K562 (cell line): Measurements from ENCODE around the gene FAM53A. TPM values are rescaled to one million over a fixed set of nuclear protein-coding genes. Genes with fewer than 3 reads are reported as not detected.
A peak's percentile ranks its signal among the peaks of the same experiment; 100 is the strongest.

Experiments
- ARNT ChIP-seq, 2 experiments: fragments of 450-650 bp; IDR thresholded peaks; 2 replicates each; pipeline ENCODE4 v1.6.1; 2016; ENCODE audit warnings: mild to moderate bottlenecking in 1 of 2
- CBFA2T2 ChIP-seq: fragments of 450-650 bp; conservative IDR thresholded peaks from 2 replicates; pipeline ENCODE4 v1.6.1; 2017; ENCODE audit warnings: mild to moderate bottlenecking
- GABPB2 ChIP-seq: fragments of 250-450 bp; sonication (Bioruptor Pico); conservative IDR thresholded peaks from 2 replicates; pipeline ENCODE4 v1.5.1; 2021; ENCODE audit warnings: mild to moderate bottlenecking
- MCM3 ChIP-seq: fragments of 450-650 bp; IDR thresholded peaks from 2 replicates; pipeline ENCODE4 v1.6.1; 2016
- POLR2B ChIP-seq: fragments of 450-650 bp; IDR thresholded peaks from 2 replicates; pipeline ENCODE4 v1.6.1; 2018; ENCODE audit warnings: low read depth; ENCODE audit not compliant: partially characterized antibody
- RBFOX2 ChIP-seq: fragments of 200-400 bp; formaldehyde crosslinking; IDR thresholded peaks from 2 replicates; pipeline ENCODE4 v1.6.1; 2017; ENCODE audit warnings: low read depth, mild to moderate bottlenecking, low read length, moderate library complexity
- SREBF2 ChIP-seq: sonication (generic); formaldehyde crosslinking; IDR thresholded peaks from 2 replicates; pipeline ENCODE4 v1.4.0; 2020; ENCODE audit warnings: mild to moderate bottlenecking, missing genetic modification reagents
- THAP12 ChIP-seq: fragments of 250-450 bp; sonication (Bioruptor Pico); IDR thresholded peaks from 2 replicates; pipeline ENCODE4 v1.9.0; 2021; ENCODE audit warnings: mild to moderate bottlenecking, inconsistent platforms
- XRCC4 ChIP-seq: IDR thresholded peaks from one replicate; pipeline ENCODE4 v1.6.1; 2011; ENCODE audit not compliant: insufficient read depth, insufficient read length; ENCODE audit errors: extremely low read depth
- ZBTB2 ChIP-seq: fragments of 450-650 bp; IDR thresholded peaks from 2 replicates; pipeline ENCODE4 v1.6.1; 2016; ENCODE audit warnings: antibody characterized with exemption
- ZFX ChIP-seq: sonication (generic); formaldehyde crosslinking; IDR thresholded peaks from 2 replicates; pipeline ENCODE4 v1.8.0; 2022; ENCODE audit warnings: mild to moderate bottlenecking, missing genetic modification reagents, moderate library complexity
- ZNF507 ChIP-seq: conservative IDR thresholded peaks from 2 replicates; pipeline ENCODE4 v1.6.1; 2017; ENCODE audit warnings: missing genetic modification characterization, missing compliant biosample characterization
- ZNF609 ChIP-seq: sonication (generic); formaldehyde crosslinking; IDR thresholded peaks from 2 replicates; pipeline ENCODE4 v1.8.1; 2023; ENCODE audit warnings: missing genetic modification reagents, mild to moderate bottlenecking, borderline replicate concordance
- ZNF639 ChIP-seq, 2 experiments: fragments of 200-800 bp in 1 of 2; sonication (Bioruptor generic) in 1 of 2; sonication (generic) in 1 of 2; formaldehyde crosslinking in 1 of 2; IDR thresholded peaks in 1 of 2; conservative IDR thresholded peaks in 1 of 2; 2 replicates each; pipeline versions ENCODE4 v1.5.0 to v1.6.1; 2016 to 2020; ENCODE audit warnings: missing compliant biosample characterization in 1 of 2, missing genetic modification characterization in 1 of 2, missing genetic modification reagents in 1 of 2
- ZNF740 ChIP-seq, 3 experiments: fragments of 200-800 bp in 1 of 3; sonication (Bioruptor generic) in 1 of 3; sonication (generic) in 1 of 3; formaldehyde crosslinking in 1 of 3; IDR thresholded peaks; 2 replicates each; pipeline versions ENCODE4 v1.6.1 to v1.8.0; 2016 to 2022; ENCODE audit warnings: mild to moderate bottlenecking in 2 of 3, missing compliant biosample characterization in 2 of 3, missing genetic modification characterization in 2 of 3, missing genetic modification reagents in 1 of 3
- polyA plus RNA-seq, 8 experiments: library from polyadenylated mRNA; depleted of rRNA in 4 of 8; stranded (reverse) in 5 of 8; unstranded in 3 of 8; fragments of >200 nt; fragmentation: Nextera tagmentation in 2 of 8; fragmentation: Illumina TruSeq in 1 of 8; extraction: Ambion mirVana in 2 of 8; extraction: Trizol in 1 of 8; gene quantifications; 2 replicates each; pipeline versions ENCODE4 v1.2.1 to v1.2.3, GENCODE V29; 2011 to 2014; ENCODE audit warnings: inconsistent platforms in 1 of 8, missing spikeins in 1 of 8
- total RNA-seq, 7 experiments: library from RNA; depleted of rRNA in 6 of 7; stranded (reverse); fragments of >200 nt in 6 of 7; fragmentation: Illumina TruSeq in 2 of 7; extraction: Trizol in 2 of 7; gene quantifications; 2 replicates each; pipeline versions ENCODE4 v1.2.1 to v1.2.3, GENCODE V29; 2011 to 2021; ENCODE audit warnings: low replicate concordance in 1 of 7

The FAM53A gene
- total and polyA plus RNA-seq, 9 of the 15 experiments (the other 6 are each of a cell fraction or from before 2014, with no cell fraction given): 0.53 to 2.7 (median 1.4) TPM; not detected in 2

GRCh38 chr4:1720163-1720983 lies 36.3 kb upstream of the FAM53A start (continued):
- TF ChIP-seq ZNF609 (CRISPR knock-in tag) (peak; percentile 47; the same call in 1 of the 2 replicates), SREBF2 (CRISPR knock-in tag) (no peak), RBFOX2 (peak; percentile 80), XRCC4 (no peak), ZNF507 (no peak), ZBTB2 (peak; percentile 14; the same call in 1 of the 2 replicates), GABPB2 (no peak), MCM3 (no peak), ZFX (peak; percentile 93), CBFA2T2 (0 out of 2 replicates have a peak, but pooled peaks have one; percentile 11), POLR2B (no peak), ARNT (IDR thresholded peaks at IDR 0.05) (no peak), THAP12 (peak; percentile 32; the same call in 1 of the 2 replicates), ZNF740 (CRISPR knock-in tag; IDR thresholded peaks at IDR 0.05) (no peak), ZNF740 (tag; IDR thresholded peaks at IDR 0.05) (no peak), ZNF639 (CRISPR knock-in tag; conservative IDR thresholded peaks at IDR 0.05 in 1 of 2, IDR thresholded peaks at IDR 0.05 in 1 of 2) (no peak)
